WERI-Rb-1 (cell line): Measurements from ENCODE around the gene MYZAP.

Source experiments
- DNase-seq: peaks from one replicate; pipeline ENCODE4 v3.0.0-alpha.2; 2020
- H3K27ac ChIP-seq: fragments of 250-450 bp; sonication (Bioruptor Pico); 2 replicates; pipeline ENCODE4 v1.5.1; 2020; ENCODE audit warnings: mild to moderate bottlenecking, moderate library complexity
- H3K27me3 ChIP-seq: fragments of 250-450 bp; sonication (Bioruptor Pico); 2 replicates; pipeline ENCODE4 v1.5.1; 2021; ENCODE audit warnings: mild to moderate bottlenecking, low read depth, moderate library complexity; ENCODE audit not compliant: insufficient read depth, severe bottlenecking
- H3K36me3 ChIP-seq: fragments of 250-450 bp; sonication (Bioruptor Pico); 2 replicates; pipeline ENCODE4 v1.5.1; 2020; ENCODE audit warnings: mild to moderate bottlenecking, moderate library complexity
- H3K4me3 ChIP-seq: 2 replicates; pipeline ENCODE4 v1.5.1; 2011; ENCODE audit warnings: low read depth, mild to moderate bottlenecking, control low read depth, low read length
- H3K9me3 ChIP-seq: fragments of 250-450 bp; sonication (Bioruptor Pico); 2 replicates; pipeline ENCODE4 v1.5.1; 2021; ENCODE audit warnings: mild to moderate bottlenecking, moderate library complexity; ENCODE audit not compliant: severe bottlenecking
- TF ChIP-seq, protein P1 (sequence below): IDR thresholded peaks from 2 replicates; pipeline ENCODE4 v1.5.1; 2011; ENCODE audit warnings: low read depth, mild to moderate bottlenecking, control low read depth, inconsistent platforms, low read length

Gene MYZAP

DNA sequence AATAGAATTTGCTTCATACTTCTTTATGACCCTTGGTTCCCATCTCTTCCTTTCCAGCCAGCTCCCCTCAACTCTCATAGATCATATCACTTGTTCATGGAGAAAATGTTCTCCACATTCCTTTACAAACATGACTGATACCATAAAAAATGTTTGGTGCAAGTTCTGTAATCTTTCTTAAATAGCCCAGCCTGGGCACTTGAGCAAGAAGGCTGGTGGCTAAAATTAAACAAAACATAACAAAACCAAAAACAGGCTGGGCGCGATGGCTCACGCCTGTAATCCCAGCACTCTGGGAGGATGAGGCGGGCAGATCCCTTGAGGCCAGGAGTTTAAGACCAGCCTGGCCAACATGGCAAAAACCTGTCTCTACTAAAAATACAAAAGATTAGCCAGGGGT, 105.9 kb downstream of the MYZAP start:
- Histone ChIP-seq H3K9me3 (no peaks in the 10 kb centered on the region), H3K4me3 (no peak overlapping the region), H3K27ac (no peak overlapping the region), H3K36me3 (no peaks in the 10 kb centered on the region), H3K27me3 (no peaks in the 10 kb centered on the region)
- no peak for DNase-seq
- TF ChIP-seq, protein P1, sequence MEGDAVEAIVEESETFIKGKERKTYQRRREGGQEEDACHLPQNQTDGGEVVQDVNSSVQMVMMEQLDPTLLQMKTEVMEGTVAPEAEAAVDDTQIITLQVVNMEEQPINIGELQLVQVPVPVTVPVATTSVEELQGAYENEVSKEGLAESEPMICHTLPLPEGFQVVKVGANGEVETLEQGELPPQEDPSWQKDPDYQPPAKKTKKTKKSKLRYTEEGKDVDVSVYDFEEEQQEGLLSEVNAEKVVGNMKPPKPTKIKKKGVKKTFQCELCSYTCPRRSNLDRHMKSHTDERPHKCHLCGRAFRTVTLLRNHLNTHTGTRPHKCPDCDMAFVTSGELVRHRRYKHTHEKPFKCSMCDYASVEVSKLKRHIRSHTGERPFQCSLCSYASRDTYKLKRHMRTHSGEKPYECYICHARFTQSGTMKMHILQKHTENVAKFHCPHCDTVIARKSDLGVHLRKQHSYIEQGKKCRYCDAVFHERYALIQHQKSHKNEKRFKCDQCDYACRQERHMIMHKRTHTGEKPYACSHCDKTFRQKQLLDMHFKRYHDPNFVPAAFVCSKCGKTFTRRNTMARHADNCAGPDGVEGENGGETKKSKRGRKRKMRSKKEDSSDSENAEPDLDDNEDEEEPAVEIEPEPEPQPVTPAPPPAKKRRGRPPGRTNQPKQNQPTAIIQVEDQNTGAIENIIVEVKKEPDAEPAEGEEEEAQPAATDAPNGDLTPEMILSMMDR, result no peak

DNA sequence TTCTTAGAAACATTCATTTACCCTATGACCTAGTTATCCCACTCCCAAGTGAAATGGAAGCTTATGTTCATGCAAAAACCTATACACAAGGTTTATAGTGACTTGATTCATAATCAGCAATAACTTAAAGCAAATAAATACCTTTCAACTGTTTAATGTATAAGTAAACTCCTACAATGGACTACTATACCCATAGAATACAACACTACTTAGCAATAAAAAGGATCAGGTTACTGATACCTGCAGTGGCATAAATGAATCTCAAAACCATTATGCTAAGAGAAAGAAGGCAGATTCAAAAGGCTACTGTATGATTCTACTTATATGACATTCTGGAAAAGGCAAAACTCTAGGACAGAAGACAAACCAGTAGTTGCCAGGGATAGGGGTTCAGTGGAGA, 106.5 kb downstream of the MYZAP start:
- TF ChIP-seq, protein P1, result no peak
- no peaks in the 10 kb centered on the region for H3K9me3 ChIP-seq

DNA sequence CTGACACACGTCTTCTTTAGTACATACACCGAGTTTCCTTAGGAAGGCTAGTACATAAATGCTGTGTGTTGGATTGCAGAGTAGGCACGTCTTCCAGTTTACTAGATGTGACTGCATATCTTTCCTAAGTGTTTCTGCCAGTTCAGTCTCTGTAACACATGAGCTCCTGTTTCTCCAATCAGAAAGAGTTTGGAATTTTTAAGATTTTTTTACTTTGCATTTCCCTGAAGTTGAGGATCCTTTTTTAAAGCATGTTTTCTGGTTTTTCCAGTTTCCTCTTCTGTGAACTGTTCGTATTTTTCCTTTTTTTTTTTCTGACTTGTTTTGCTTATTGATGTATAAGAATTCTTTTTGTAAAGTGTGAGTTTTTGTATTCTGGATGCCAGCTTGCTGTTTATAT, 107.3 kb downstream of the MYZAP start:
- TF ChIP-seq, protein P1, result no peak
- H3K27ac ChIP-seq, result no peak overlapping the region
- H3K27me3 ChIP-seq, result no peaks in the 10 kb centered on the region
- no peaks in the 10 kb centered on the region for H3K9me3 ChIP-seq
- H3K36me3 ChIP-seq, result no peaks in the 10 kb centered on the region
- H3K4me3 ChIP-seq, result no peak overlapping the region
- DNase-seq, result no peak

More for the DNA sequence above, 106.5 kb downstream of the MYZAP start:
- Histone ChIP-seq H3K27me3 (no peaks in the 10 kb centered on the region), H3K36me3 (no peaks in the 10 kb centered on the region), H3K27ac (no peak overlapping the region), H3K4me3 (no peak overlapping the region)
- no peak for DNase-seq

DNA sequence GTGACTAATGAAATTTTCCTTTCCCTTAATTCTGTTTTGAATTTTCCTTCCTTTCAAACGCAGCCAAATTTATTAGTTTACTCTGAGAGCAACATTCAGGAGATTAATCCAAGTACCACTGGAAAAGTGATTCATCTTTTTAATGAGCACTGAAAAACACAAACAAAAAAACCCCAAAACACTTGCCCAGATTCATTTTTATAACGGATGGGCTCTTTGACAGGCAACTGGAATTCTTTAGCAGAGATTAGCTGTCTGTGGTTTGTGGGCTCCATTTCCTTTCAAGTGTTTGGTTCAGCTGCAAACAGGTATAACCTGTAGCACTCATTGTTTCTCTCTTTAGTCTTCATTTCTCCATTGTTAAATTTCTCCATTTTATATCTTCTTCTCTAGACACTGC, 111.7 kb downstream of the MYZAP start:
- TF ChIP-seq, protein P1, result no peak
- no peaks in the 10 kb centered on the region for H3K27me3 ChIP-seq
- no peak for DNase-seq
- H3K36me3 ChIP-seq, result peaks cover 7% of the 10 kb centered on the region
- no peak overlapping the region for H3K27ac ChIP-seq
- H3K4me3 ChIP-seq, result no peak overlapping the region
- H3K9me3 ChIP-seq, result peaks cover 5% of the 10 kb centered on the region

DNA sequence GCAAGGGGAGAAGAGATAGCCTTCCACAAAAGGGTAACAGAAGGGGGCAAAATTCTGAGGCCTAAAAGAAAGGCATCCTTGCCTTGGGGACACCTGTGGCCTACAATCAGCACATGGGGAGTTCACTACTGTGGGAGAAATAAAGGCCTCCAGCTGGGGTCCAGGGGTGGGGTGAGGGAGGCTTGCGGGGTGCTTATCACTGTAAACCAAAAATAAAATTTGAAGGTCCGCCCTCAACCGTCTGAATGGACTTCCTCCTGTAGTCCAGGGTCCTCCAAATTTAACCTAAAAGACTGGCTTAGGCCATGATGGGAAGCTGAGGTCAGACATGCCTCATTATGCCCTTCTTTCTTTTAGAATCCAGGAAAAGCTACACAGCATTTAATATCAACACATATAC, 112.7 kb downstream of the MYZAP start:
- Histone ChIP-seq H3K27ac (no peak overlapping the region), H3K4me3 (no peak overlapping the region), H3K36me3 (peaks cover 15% of the 10 kb centered on the region), H3K27me3 (no peaks in the 10 kb centered on the region), H3K9me3 (peaks cover 5% of the 10 kb centered on the region)
- DNase-seq, result no peak
- TF ChIP-seq, protein P1, result no peak

DNA sequence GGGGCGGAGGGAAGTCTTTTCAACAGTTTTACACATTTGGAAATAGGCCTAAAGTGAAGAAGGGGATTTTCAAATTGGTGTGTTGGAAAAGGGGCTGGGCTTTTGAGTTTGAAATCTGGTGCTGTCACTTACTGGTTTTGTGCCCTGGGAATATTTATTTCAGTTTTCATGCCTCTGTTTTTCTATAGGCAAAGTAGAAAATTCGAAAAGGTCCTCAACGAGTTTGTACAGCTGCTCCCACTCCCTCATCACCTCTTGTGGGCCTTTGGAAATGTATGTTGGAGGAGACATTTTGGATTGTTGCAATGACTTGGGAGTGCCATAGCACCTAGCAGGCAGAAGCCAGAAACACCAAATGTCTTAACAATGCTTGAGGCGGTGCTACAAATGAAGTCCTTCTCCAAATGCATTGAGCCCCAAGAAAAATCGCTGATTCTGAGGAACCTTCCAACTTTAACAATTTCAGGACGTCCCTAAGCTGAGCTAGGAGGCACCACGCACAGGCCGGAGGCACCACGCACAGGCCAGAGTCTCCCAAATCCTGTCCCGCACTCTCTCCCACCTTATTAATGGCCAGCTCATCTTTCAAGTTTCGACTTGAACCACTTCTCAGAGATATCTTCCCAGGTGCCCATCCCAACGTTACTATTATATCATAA, 114.2 kb downstream of the MYZAP start:
- DNase-seq, result no peak
- Histone ChIP-seq H3K27ac (peak overlapping the region; percentile 87), H3K27me3 (no peaks in the 10 kb centered on the region), H3K36me3 (peaks cover 29% of the 10 kb centered on the region), H3K9me3 (peaks cover 5% of the 10 kb centered on the region), H3K4me3 (peak overlapping the region; percentile 88)
- TF ChIP-seq, protein P1, result no peak
